GM23338 (cell line): ENCODE results near the gene POU3F1. TPM values are rescaled to one million over a fixed set of nuclear protein-coding genes. Genes with fewer than 3 reads are reported as not detected.
A peak's percentile ranks its signal among the peaks of the same experiment; 100 is the strongest.

Source experiments
- ATAC-seq: fragments of 200-7000 bp; cut with Tn5 transposase; 3 replicates; pipeline ENCODE4 v1.9.1; 2020
- DNase-seq: peaks from one replicate; pipeline ENCODE4 v3.0.0-alpha.2; 2015; ENCODE audit warnings: low spot score
- H2AFZ ChIP-seq: fragments of 200-600 bp; sonication (generic); 2 replicates; pipeline ENCODE4 v1.8.0; 2016; ENCODE audit warnings: antibody characterized with exemption, mild to moderate bottlenecking, moderate library complexity
- H3F3A ChIP-seq: fragments of 200-600 bp; sonication (generic); replicated peaks from 2 replicates; pipeline ENCODE4 v1.8.0; 2017; ENCODE audit warnings: antibody characterized with exemption, mixed run types, low read depth
- H3K27ac ChIP-seq: fragments of 200-600 bp; sonication (generic); 2 replicates; pipeline ENCODE4 v1.6.1; 2016; ENCODE audit warnings: low read depth
- H3K27me3 ChIP-seq: fragments of 200-600 bp; sonication (generic); 2 replicates; pipeline ENCODE4 v1.8.0; 2016; ENCODE audit warnings: mild to moderate bottlenecking, mixed run types, moderate library complexity; ENCODE audit not compliant: insufficient read depth
- H3K36me3 ChIP-seq: fragments of 200-600 bp; sonication (generic); 2 replicates; pipeline ENCODE4 v1.8.0; 2016; ENCODE audit warnings: mild to moderate bottlenecking; ENCODE audit not compliant: insufficient read depth
- H3K4me1 ChIP-seq: fragments of 200-600 bp; sonication (generic); 2 replicates; pipeline ENCODE4 v1.8.0; 2016; ENCODE audit warnings: mild to moderate bottlenecking, moderate library complexity; ENCODE audit not compliant: insufficient read depth
- H3K4me2 ChIP-seq: fragments of 200-600 bp; sonication (generic); 2 replicates; pipeline ENCODE4 v1.7.1; 2017; ENCODE audit warnings: mixed run types
- H3K4me3 ChIP-seq: fragments of 200-600 bp; sonication (generic); 2 replicates; pipeline ENCODE4 v1.6.1; 2016; ENCODE audit warnings: mixed run types
- H3K79me2 ChIP-seq: fragments of 200-600 bp; sonication (generic); replicated peaks from 2 replicates; pipeline ENCODE4 v1.8.0; 2017; ENCODE audit warnings: mild to moderate bottlenecking; ENCODE audit not compliant: insufficient read depth
- H3K9me2 ChIP-seq: fragments of 200-600 bp; sonication (generic); 2 replicates; pipeline ENCODE4 v1.8.0; 2017; ENCODE audit not compliant: insufficient read depth
- H4K20me1 ChIP-seq: fragments of 200-600 bp; sonication (generic); replicated peaks from 2 replicates; pipeline ENCODE4 v1.8.0; 2017; ENCODE audit warnings: mild to moderate bottlenecking; ENCODE audit not compliant: insufficient read depth
- H3K27ac Mint-ChIP-seq: 2 replicates; pipeline ENCODE4 v1.8.0; 2020; ENCODE audit warnings: inconsistent platforms, mild to moderate bottlenecking, moderate library complexity, mixed read lengths
- H3K27me3 Mint-ChIP-seq: 3 replicates; pipeline ENCODE4 v1.8.0; 2022; ENCODE audit warnings: low read depth, mild to moderate bottlenecking, moderate library complexity, mixed read lengths, inconsistent platforms; ENCODE audit not compliant: insufficient read depth, poor library complexity
- H3K36me3 Mint-ChIP-seq: 3 replicates; pipeline ENCODE4 v1.8.0; 2021; ENCODE audit warnings: low read depth, mild to moderate bottlenecking, inconsistent platforms, moderate library complexity, mixed read lengths
- H3K4me1 Mint-ChIP-seq: 3 replicates; pipeline ENCODE4 v1.8.0; 2020; ENCODE audit warnings: mild to moderate bottlenecking, inconsistent platforms, mixed read lengths
- H3K4me3 Mint-ChIP-seq: 3 replicates; pipeline ENCODE4 v1.8.0; 2021; ENCODE audit warnings: moderate library complexity, mild to moderate bottlenecking, inconsistent platforms, mixed read lengths
- H3K9me3 Mint-ChIP-seq: 3 replicates; pipeline ENCODE4 v1.8.0; 2020; ENCODE audit warnings: moderate library complexity, mild to moderate bottlenecking, inconsistent platforms, mixed read lengths
- NANOG ChIP-seq: IDR thresholded peaks from 2 replicates; pipeline ENCODE4 v1.6.1; 2016; ENCODE audit warnings: antibody characterized with exemption, borderline replicate concordance
- polyA plus RNA-seq: library from polyadenylated mRNA; unstranded; fragments of >200 nt; fragmentation: Nextera tagmentation; extraction: Ambion mirVana; gene quantifications from 2 replicates; pipeline ENCODE4 v1.2.1, GENCODE V29; 2016
- total RNA-seq: library from RNA; depleted of rRNA; stranded (reverse); fragments of >200 nt; shearing (Covaris generic); gene quantifications from 2 replicates; pipeline ENCODE4 v1.2.3, GENCODE V29; 2014
- TF ChIP-seq, protein P1 (sequence below): fragments of 250-450 bp; sonication (Bioruptor Pico); IDR thresholded peaks from 2 replicates; pipeline ENCODE4 v1.5.0; 2020; ENCODE audit warnings: mild to moderate bottlenecking, moderate library complexity

The POU3F1 gene
- total and polyA plus RNA-seq, 2 experiments from 2014 or later: 3.6 to 11.5 TPM

DNA sequence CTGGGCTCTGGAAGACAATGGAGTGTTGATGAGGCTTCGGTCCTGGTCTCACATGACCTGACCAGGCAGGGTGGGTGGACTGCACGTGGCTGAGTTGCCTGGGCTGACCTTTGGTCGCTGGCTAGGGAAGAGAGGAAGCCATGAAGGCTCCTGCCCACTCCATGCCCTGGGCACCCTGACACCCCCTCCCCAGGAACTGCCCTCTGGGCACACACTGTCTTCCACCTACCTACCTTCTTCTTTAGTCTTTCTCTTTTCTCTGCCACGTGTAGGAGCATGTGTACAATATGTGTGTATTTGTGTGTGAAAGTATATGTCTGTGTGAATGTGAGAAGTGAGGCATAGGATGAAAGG, 15.1 kb downstream of the POU3F1 start (continued):
- TF ChIP-seq, protein P1, sequence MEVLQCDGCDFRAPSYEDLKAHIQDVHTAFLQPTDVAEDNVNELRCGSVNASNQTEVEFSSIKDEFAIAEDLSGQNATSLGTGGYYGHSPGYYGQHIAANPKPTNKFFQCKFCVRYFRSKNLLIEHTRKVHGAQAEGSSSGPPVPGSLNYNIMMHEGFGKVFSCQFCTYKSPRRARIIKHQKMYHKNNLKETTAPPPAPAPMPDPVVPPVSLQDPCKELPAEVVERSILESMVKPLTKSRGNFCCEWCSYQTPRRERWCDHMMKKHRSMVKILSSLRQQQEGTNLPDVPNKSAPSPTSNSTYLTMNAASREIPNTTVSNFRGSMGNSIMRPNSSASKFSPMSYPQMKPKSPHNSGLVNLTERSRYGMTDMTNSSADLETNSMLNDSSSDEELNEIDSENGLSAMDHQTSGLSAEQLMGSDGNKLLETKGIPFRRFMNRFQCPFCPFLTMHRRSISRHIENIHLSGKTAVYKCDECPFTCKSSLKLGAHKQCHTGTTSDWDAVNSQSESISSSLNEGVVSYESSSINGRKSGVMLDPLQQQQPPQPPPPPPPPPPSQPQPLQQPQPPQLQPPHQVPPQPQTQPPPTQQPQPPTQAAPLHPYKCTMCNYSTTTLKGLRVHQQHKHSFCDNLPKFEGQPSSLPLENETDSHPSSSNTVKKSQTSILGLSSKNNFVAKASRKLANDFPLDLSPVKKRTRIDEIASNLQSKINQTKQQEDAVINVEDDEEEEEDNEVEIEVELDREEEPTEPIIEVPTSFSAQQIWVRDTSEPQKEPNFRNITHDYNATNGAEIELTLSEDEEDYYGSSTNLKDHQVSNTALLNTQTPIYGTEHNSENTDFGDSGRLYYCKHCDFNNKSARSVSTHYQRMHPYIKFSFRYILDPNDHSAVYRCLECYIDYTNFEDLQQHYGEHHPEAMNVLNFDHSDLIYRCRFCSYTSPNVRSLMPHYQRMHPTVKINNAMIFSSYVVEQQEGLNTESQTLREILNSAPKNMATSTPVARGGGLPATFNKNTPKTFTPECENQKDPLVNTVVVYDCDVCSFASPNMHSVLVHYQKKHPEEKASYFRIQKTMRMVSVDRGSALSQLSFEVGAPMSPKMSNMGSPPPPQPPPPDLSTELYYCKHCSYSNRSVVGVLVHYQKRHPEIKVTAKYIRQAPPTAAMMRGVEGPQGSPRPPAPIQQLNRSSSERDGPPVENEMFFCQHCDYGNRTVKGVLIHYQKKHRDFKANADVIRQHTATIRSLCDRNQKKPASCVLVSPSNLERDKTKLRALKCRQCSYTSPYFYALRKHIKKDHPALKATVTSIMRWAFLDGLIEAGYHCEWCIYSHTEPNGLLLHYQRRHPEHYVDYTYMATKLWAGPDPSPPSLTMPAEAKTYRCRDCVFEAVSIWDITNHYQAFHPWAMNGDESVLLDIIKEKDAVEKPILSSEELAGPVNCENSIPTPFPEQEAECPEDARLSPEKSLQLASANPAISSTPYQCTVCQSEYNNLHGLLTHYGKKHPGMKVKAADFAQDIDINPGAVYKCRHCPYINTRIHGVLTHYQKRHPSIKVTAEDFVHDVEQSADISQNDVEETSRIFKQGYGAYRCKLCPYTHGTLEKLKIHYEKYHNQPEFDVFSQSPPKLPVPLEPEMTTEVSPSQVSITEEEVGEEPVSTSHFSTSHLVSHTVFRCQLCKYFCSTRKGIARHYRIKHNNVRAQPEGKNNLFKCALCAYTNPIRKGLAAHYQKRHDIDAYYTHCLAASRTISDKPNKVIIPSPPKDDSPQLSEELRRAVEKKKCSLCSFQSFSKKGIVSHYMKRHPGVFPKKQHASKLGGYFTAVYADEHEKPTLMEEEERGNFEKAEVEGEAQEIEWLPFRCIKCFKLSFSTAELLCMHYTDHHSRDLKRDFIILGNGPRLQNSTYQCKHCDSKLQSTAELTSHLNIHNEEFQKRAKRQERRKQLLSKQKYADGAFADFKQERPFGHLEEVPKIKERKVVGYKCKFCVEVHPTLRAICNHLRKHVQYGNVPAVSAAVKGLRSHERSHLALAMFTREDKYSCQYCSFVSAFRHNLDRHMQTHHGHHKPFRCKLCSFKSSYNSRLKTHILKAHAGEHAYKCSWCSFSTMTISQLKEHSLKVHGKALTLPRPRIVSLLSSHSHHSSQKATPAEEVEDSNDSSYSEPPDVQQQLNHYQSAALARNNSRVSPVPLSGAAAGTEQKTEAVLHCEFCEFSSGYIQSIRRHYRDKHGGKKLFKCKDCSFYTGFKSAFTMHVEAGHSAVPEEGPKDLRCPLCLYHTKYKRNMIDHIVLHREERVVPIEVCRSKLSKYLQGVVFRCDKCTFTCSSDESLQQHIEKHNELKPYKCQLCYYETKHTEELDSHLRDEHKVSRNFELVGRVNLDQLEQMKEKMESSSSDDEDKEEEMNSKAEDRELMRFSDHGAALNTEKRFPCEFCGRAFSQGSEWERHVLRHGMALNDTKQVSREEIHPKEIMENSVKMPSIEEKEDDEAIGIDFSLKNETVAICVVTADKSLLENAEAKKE (CRISPR knock-in tag): no peak

DNA sequence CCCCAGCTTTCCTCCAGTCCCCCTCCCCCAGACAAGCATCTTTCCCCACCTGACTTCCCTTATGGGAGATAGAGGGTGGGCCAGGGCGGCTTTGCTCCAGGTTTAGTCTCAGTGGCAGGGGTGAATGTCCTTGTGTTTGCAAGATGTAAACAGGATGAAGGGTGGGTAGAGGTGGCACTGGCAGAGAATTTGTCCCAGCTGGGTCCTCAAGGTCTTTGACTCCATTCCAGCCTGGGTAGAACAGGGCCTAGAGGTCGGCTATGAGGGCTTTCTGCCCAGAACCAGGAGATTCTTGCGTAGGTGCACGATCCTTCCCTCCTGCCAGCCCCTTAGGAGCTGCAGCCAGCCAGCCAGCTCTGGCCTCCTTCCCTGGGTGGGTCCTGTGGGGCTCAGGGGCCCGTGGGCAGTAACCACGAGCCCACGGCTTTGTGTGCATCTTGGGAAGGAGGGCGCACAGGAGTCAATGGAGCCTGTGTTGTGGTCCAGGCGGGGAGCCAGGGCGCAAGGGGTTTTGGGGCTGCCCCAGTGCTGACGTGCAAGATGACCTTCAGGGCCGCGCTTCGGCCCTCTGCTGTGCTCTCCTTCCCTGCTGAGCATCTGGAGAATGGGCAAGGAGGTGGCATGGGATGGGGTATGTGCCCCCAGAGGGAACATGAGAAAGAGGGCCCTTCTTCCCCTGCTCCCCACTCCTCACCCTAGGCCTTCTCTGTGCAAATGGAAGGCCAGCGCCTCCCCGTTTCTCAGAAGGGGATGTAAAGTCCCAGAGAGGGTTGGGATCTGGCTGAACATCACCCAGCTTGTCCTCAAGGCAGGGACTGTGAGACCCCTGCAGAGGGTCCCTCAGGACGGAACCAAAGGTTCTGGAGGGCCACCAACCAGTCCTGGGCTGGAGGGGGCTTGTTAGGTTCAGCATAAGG, 15.7 kb downstream of the POU3F1 start:
- TF ChIP-seq NANOG: no peak
- no peaks in the 10 kb centered on the region; the same call in 1 of the 2 replicates for H3K9me2 ChIP-seq
- no peaks in the 10 kb centered on the region for H3K79me2 ChIP-seq
- peak overlapping the region; percentile 77 for H3K4me2 ChIP-seq
- no peak overlapping the region for H2AFZ ChIP-seq
- Mint-ChIP-seq H3K9me3 (no peaks in the 10 kb centered on the region), H3K4me3 (peak overlapping the region; percentile 55), H3K27me3 (peaks cover 14% of the 10 kb centered on the region), H3K27ac (peak overlapping the region; percentile 83), H3K4me1 (peaks cover 53% of the 10 kb centered on the region), H3K36me3 (peaks cover 4% of the 10 kb centered on the region)
- no peak overlapping the region; the same call in 1 of the 2 replicates for H3K4me3 ChIP-seq
- H3K4me1 ChIP-seq: peaks cover 34% of the 10 kb centered on the region
- H4K20me1 ChIP-seq: no peaks in the 10 kb centered on the region; the same call in 1 of the 2 replicates
- no peaks in the 10 kb centered on the region for H3K27me3 ChIP-seq
- no peak for ATAC-seq
- DNase-seq: no peak
- H3K36me3 ChIP-seq: no peaks in the 10 kb centered on the region
- peaks cover 18% of the 10 kb centered on the region for H3F3A ChIP-seq
- H3K27ac ChIP-seq: no peak overlapping the region
